Daoy (cell line): Measurements from ENCODE around the gene TSPAN11. TPM values are rescaled to one million over a fixed set of nuclear protein-coding genes. Genes with fewer than 3 reads are reported as not detected.
A peak's percentile ranks its signal among the peaks of the same experiment; 100 is the strongest.

ENCODE experiments used
- DNase-seq: peaks from one replicate; pipeline ENCODE4 v3.0.0-alpha.2; 2015; ENCODE audit warnings: low read depth
- total RNA-seq: library from RNA; depleted of rRNA; stranded (reverse); fragments of >200 nt; shearing (Covaris generic); gene quantifications from 2 replicates; pipeline ENCODE4 v1.2.3, GENCODE V29; 2014

TSPAN11 gene
- total RNA-seq, 1 experiment from 2014 or later: not detected

DNA sequence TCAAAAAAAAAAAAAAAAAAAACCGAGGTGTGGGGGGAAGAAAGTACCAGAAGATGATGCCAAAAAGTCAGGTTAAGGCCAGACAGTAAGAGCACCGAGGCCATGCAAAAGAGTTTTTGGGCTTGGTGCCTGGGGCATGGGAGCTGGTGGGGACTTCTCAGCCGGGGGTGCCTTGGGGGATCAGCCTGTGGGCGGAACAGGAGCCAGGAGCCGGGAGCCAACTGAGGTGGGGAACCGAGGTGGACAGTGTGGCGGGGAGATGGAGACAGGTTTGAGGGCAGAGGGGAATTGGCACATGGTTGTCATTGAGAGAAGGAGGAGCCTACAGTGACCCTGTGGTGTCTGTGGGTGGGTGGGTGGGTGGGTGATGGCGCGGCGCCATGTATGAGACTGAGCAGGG lies 33.2 kb downstream of the TSPAN11 start:
- DNase-seq: no peak

DNA sequence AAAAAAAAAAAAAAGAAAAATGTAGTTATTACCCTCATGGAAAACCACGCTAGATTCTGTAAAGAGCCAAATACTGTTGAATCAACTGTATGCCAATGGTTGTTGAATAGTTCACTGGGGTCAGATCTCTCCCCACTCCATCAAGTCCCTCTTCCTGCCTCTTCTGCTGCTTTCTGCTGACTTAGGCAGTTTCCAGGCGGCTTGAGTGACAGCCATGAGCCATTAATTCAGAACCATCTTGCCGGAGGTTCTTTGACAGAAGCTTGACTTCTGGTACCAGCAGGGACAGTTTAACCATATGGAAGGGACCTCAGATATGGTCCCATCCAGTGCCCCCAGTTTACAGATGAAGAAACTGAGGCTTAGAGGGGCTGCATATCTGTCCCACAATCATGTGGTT lies 34.5 kb downstream of the TSPAN11 start:
- DNase-seq: no peak

DNA sequence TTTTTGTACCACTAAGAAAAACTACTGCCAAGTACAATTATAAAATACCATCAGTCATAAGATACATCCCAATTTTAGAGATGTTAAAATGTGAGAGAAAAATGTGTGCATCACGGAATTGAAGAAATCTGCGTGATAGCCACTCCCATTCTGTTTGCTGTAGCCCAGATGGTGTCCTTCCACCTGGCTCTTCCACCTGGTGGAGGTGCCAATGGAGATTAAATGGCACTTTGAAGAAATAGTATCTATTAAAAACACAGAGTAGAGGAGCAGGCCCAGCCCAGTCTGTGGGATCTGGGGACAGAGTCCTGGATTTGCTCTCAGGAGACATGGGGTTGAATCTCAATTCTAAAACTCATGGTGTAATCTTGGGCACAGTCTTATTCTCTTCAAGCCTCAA lies 35.5 kb downstream of the TSPAN11 start:
- no peak for DNase-seq

DNA sequence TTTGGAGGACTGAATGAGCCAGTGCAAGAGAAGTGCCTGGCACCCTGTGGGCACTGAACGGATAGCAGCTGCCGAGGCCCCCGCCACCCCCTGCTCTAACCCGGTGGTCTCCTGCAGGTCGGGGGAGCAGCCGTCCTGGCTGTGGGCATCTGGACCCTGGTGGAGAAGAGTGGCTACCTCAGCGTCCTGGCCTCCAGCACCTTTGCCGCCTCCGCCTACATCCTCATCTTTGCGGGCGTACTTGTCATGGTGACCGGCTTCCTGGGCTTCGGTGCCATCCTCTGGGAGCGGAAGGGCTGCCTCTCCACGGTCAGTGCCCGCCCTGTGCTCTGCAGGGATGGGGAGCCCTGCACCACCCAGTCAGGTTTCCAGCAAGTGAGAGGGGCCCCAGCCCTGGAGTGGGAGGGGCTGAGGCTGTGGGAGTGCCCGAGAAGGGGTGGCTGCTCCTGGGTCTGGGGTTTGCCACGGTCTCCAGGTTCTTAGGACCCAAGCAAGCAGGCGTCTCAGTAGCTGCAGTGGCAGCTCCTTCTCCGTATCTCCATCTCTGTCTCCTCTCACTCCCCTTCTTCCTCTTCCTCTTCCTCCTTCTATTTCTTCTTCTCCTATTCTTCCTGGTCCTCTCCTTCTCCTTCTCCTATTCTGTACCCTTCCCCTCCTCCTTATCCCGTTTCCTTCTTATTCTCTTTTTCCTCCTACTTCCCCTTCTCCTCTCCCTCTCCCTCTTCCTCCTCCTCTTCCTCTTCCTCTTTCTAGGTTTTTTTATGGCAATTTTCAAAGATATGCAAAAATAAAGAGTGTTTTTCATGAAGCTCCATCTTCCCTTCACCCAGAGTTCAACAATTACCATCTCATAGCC lies 37.4 kb downstream of the TSPAN11 start:
- no peak for DNase-seq

DNA sequence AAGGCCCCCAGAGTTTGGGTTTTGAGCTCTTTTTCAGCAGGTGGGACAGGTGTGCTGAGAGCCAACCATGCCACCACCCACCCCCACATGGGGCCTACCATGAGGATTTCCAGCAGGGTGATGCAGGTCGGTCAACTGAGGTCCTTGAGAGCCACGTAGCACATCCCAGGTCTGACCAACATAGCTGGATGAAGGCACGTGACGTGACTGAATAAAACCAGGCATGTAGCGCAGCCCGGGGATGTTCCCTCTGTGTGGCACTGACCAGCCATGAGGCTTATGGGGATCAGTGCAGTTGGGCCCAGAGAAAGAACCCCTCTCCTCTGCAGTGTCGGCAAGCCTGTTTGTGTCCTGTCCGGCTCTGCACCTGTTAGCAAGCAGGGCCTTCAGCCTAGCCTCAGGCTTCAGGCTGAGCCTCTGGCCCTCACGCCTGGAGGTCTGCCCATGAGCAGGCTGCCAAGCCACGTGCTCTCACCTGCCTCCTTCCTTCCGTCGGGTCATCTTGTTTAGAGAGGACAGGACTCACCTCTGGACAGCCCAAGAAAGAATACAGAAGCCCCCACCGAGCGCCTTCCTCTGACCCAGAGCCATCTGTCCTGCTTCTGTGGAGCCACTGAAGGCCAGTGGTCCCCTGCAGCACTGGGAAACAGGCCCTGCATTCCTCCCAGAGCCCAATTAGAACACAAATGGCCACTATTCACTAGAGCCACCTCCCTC lies 38.5 kb downstream of the TSPAN11 start:
- no peak for DNase-seq

DNA sequence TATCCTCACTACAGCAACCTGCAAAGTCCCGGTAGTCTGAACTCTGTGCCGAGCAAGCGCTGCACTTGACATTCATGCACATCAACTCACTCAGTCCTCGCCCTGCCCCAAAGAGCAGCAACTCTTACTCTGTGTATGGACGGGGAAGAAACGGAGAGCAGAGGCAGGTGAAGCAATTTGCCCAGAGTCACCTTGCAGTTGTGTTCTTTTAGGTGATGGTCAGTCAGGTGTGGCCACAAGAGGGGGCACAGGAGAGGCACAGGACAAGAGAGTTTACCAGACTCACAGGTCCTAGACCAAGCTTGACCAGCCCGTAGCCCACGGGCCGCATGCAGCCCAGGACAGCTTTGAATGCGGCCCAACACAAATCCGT lies 39.1 kb downstream of the TSPAN11 start:
- no peak for DNase-seq

DNA sequence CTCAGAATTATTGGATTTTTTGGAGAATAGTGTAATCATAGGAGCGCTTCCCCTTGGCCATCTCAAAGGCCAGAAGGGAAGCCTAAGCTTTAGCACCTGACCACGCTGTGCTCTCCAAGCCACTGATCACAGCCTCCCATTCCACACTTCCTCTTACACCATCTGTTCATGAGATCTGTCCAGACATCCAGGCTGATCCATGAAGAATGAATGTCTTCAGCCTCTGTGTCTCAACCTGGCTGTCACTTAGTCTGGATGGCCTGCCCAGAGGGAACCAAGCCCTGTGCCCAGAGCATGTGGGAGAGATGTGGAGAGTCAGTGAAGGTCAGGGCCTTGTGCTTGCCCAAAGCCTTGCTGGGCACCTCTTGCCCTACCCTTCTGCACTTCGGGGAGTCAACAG lies 40.5 kb downstream of the TSPAN11 start:
- no peak for DNase-seq

DNA sequence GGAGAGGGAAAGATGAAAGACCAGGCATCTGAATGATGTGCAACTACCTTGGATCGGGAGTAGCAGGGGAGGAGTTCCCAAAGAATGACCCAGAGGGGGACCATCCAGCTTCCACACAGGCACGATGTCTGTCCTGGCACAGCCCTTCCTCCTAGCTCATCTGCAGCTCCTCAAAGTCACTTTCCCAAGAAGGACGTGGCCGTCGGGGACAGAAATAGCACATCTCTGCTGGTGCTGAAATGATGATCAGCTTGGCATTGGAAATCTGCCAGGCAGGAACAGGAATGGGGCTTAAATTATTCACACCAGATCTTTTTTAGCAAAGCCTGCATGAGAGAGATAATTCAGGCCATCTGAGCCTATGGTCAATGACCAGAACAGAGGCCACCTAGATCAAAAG lies 41.7 kb downstream of the TSPAN11 start:
- DNase-seq: no peak

DNA sequence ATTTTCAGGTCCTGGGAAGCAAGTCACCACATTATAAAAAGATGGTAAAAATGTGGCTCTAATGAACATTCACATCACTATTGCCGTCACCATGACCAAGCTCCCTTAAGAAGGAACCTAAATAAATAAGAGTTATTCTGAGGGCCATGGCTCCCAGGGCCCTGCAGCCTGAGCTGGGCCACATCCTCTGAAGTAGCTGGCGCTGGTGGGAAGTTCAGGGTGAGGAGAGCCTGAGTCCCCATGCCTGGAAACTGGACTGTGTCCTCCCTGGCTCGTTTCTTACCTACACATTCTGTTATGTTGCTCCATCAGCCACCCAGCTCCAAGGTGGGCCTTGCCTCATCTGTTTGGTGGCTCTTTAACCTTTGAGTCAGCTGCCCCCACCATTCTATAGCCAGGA lies 42.5 kb downstream of the TSPAN11 start:
- DNase-seq: no peak

DNA sequence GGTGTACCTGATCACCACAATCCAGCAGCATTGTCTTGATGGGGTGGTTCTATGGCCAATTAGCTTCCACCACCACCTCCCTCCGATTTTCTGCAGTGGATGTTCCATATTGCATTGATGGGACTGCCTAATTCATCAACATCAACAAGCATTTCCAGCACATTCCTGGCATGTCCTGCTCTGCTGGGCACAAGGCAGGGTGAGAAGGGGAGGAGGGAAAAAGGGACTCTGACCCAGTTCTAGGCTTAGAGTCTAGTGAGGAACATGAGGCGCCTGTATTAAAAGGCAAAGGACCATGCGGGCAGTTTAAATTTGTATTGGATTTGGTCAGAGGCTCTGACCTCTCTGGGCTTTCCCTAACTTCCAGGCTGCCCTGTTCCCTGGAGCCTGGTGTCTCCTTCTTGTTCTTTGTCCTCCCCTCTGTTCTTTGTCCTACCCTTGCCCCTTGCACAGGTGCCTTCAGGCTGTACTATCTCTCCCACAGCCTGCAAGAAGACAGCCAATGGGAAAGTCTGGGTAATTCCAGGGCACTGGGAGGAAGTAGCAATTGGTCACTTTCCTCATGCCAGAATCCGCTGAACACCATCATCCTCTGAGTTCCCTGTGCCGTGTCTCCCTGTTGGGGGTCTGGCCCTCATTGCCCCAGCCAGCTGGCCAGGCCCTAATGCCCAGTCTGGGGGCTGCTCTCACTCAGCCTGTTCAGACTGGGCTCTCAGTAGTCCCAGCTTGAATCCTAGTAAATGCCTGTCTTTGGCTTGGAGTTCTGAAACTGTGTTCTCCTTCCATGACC lies 43.3 kb downstream of the TSPAN11 start:
- no peak for DNase-seq

DNA sequence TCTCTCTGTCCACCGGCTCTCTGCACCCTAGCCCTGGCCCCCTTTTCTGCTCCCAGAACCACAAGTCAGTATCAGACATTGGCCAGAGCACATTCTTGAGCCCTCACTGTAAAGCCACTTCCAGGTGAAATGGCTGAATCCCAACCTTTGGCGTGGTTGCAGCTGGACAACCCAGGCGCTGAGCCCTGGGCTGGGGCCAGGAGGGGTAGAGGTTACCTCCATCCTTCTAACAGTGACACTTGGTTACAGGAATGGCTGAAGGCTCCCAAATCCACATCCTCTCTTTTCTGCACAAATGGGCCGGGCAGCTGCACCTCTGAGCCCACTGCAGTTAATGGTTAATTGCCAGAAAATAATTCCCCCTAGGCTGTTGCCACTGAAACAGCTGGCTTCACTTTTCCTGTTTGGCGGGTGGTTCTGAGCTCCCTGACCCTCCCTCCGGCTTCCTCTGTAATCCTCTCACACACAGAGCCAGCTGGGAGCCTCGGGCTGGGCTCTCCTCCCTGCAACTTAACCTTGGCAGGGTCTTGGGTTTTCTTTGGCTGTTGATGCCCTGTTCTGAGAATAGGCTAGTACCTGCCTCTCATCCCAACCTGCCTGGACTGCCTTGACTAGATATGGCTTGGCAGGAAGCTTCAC lies 44.1 kb downstream of the TSPAN11 start:
- DNase-seq: no peak

DNA sequence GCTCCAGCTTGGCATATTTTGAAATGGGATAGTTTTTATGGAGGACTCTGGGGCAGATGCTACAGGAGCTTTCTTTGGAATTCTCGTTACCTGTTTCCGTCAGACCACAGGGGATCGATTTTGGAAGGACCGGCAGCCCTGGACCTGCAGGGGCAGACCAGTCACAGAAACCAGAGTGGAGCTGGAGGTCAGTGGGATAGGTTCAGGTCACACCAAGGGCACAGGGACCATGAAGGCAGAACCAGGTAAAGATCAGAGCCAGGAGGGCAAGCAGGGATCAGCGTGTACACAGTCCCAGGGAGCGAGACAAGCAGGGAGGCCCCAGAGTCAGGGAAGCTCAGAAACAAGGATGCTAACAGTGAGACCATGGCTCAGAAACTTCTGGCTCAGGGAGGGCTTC lies 45.5 kb downstream of the TSPAN11 start:
- no peak for DNase-seq

DNA sequence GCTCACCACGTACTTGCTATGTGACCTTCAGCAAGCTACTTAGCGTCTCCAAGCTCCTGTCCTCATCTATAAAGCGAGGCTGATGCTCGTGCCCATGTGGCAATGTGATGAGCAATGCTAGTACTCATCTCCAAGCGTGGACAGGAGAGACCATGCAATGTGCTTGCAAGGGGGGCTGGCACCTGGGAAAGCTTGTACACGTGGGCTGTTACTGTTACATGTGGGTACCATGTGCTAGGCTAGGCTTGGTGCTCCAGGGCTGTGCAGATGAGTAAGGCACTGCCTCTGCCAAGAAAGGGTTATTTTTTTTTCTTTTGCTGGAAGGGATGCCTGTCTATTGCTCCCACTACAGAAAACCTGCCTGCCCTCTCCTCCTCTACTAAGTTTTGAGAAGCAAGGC lies 46.6 kb downstream of the TSPAN11 start:
- peak; percentile 25 for DNase-seq

DNA sequence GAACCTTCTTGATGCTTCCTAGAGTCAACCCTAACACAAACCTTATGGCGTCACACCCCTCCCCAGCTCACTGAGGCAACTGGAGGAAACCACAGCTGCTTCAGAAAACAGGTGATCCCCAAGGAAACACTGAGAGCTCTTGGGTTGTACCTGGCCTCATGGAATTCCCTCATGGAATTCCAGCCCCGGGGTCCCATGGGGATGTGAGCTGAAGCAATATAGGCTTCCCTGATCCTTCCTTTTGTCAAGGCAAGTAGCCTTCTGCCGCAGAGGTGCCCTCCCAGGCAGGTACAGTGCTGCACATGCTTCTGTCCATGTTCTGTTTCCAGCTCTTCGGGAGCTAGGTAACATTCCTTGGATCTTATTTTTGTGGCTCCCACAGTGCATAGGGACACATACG lies 47.3 kb downstream of the TSPAN11 start:
- DNase-seq: no peak

DNA sequence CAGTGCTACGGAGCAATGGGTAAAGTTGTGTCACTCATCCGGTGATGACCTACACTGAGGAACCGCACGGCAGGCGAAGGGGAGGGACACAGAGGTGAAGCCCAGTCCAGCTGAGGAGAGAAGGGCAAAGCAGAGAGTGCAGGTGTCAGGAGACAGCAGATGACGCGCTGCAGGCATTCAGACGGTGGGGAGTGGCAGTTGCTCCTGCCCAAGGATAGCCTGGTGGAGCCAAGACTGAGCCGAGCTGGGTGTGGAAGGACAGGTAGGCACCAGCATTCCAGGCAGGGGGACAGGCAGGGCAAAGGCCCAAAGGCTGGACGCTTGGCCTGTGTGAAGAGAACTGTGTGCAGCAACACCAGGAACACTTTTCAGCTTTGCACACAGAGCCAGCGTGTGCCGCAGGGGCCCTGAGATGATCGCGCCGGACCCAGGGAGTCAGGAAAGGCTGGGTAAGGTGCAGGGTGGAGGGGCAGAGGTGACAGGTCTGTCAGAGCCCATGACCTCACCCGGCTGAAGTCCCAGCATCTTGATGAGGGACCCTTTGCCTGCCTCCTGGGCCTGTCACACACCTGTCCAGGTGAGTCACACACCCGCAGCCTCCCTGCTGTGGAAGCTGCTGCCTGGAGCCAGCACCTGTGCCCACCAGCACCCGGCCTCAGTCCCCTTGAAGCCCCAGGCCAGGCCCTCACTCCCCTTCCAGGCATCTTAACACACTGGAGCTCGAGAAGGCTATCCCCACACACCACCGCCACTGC lies 48.4 kb downstream of the TSPAN11 start:
- DNase-seq: no peak

DNA sequence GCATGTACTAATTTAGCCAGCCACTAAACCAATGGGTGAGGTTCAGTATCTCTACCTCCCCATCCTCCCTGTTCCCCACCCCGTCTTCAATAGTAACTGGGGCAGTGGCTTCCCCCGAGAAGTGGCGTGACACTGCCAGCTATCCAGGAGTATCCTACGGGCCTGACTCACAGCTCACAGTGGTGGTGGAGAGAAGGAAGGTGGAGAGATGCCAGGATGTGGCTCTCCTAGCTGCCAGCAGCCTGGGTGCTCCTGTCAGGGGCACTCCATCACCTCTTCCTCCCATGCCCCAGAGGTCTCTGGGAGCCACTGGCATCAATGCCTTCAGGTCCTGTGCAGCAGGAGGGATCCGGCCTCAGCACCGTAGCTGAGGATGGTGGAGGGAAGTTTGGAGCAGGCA lies 49.0 kb downstream of the TSPAN11 start:
- DNase-seq: peak; percentile 41

DNA sequence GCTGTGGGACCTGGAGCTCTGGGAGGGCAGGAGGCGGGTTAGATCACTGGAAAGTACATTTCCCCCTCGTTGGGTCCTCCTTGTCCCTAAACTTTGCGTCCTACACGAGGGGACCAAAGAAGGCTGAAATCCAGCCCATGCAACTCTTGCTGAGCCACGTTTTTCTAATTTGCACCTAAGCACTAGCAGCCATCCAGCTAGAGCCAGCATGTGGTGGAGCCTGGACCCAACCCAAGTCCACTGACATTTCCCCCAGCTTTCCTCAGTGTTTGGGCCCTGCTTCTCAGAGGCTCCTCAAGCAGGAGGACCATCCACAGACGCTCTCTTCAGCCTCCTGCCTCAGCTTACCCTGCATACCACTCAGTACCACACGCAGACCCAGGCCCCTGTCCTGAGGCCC lies 49.7 kb downstream of the TSPAN11 start:
- no peak for DNase-seq

DNA sequence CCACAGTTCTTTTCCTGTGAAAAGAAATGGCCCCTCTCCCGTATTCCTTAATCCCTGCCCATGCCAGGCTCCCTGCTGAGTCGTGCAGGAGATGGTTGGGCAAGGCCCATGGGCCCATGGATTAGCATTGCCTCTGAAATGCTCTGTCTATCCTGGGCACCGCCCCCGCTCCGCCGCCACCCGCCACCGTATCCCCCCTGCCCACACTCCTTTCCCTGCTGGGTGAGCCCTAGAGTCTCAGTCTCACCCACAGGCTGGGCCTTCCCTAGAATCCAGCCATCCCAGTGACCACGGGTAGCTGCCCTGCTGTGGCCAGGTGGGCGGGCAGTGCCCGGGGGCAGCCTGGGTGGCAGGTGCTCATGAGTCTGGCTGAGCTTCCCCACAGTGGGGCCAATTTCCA lies 50.6 kb downstream of the TSPAN11 start:
- DNase-seq: no peak

DNA sequence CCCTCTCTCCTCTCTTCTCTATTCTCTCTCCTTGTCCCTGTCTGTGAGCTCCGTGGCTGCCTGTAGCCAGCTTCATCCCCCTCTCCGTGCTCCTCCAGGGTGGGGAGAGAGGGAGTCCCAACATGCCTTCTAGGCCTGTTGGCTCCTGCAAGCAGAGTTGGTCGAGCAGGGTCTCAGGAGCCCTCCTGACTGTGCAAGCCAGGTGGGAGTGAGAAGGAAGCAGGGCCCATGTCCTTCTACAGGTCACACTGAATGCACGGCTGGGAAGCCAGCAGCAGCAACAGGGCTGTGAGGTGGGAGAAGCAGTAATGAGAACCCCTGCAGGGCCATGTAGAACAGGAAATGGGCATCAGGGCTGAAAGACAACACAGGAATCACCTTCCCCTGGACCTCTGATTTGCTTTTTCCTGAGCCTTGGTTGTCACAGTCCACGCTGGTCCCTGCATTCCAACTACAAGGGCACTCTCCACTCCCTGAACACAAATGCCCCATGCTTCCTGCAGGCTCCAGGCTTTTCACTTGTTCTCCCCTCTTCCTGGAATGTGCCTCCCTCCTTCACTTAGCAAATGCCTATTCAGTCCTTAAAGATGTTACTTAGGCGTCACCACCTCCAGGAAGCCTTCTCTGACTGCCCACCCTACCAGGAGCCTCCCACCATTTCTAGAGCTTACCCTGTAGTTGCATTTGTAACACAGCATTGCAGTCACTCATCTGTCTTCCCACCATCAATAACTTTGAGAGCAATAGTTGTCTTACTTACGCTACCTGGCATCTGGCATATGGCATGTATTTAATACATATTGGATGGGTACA lies 51.2 kb downstream of the TSPAN11 start:
- no peak for DNase-seq

DNA sequence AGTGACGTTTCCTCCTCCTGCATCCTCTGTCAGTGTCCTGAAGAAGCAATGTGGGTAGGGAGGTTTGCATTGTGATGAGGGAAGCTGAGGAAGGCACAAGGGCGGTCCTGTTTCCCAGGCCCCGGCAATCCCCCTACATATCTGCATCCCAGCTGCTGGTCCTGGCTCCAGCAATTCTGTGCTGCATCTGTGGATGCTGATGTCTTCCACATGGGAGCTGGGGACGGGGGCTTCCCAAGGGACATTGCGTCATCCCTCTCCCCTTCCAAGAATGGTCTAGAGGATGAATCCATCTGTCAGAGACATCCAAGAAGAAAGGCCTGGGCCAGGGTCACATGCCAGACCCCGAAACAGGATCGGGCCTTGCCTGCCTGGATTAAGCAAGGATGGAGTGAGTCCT lies 52.1 kb downstream of the TSPAN11 start:
- no peak for DNase-seq
